ENCODE data around the gene USE1.

The USE1 gene

GRCh38 chr19:17244618-17245534, 29.7 kb downstream of the USE1 start:
- Histone ChIP-seq H3K27ac (replicated peaks) (0 out of 2 replicates have a peak overlapping the region, but pooled peaks have one; percentile 18), H3K27me3 (ENCODE audit: insufficient read depth, poor library complexity, severe bottlenecking) (no peaks in the 10 kb centered on the region), H3K4me3 (replicated peaks; ENCODE audit: insufficient read depth, low read length) (peak overlapping the region; percentile 67)
- TF ChIP-seq REST (IDR thresholded peaks at IDR 0.05; ENCODE audit: insufficient replicate concordance, low read depth) (no peak), GABPA (IDR thresholded peaks at IDR 0.05; ENCODE audit: low read depth) (no peak), POLR2AphosphoS5 (IDR thresholded peaks at IDR 0.05; ENCODE audit: low read depth) (no peak), SPI1 (IDR thresholded peaks at IDR 0.05; ENCODE audit: borderline replicate concordance, low read depth) (no peak)
- TF ChIP-seq, protein P1, sequence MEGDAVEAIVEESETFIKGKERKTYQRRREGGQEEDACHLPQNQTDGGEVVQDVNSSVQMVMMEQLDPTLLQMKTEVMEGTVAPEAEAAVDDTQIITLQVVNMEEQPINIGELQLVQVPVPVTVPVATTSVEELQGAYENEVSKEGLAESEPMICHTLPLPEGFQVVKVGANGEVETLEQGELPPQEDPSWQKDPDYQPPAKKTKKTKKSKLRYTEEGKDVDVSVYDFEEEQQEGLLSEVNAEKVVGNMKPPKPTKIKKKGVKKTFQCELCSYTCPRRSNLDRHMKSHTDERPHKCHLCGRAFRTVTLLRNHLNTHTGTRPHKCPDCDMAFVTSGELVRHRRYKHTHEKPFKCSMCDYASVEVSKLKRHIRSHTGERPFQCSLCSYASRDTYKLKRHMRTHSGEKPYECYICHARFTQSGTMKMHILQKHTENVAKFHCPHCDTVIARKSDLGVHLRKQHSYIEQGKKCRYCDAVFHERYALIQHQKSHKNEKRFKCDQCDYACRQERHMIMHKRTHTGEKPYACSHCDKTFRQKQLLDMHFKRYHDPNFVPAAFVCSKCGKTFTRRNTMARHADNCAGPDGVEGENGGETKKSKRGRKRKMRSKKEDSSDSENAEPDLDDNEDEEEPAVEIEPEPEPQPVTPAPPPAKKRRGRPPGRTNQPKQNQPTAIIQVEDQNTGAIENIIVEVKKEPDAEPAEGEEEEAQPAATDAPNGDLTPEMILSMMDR (IDR thresholded peaks at IDR 0.05; ENCODE audit: insufficient read depth, low read length): no peak
- DNase-seq (ENCODE audit: low read depth in 1 of 2, low spot score in 1 of 2): no peak

DNA sequence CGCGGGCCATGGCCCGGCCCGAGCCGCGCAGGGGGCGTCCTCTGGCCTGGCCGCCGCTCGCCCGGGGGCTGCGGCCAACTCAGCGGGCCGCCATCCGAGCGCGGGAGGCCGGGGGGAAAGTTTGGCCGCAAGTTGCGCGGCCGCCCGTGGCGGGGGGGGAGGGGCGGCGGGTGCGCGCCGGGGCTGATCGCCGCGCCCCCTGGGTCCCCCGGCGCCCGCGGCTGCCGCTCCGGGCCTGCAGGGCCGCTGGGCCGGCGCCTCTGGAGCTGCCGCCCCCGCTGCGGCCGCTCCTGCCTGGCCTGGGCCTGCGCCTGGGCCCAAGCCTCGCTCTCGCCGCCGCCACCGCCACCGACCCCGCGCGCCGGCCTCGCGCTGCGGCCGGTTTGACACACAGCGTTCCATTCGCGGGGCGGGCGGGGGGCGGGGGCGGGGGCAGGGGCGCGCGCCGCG, 30.4 kb downstream of the USE1 start, which contains the start of gene NR2F6:
Gene NR2F6, minus strand, starts transcription at position 385 of the 450 bp plus-strand sequence. CDS start 699 bp downstream, outside the sequence.
- no peak for DNase-seq (ENCODE audit: low read depth in 1 of 2, low spot score in 1 of 2)
- H3K27me3 ChIP-seq (ENCODE audit: insufficient read depth, poor library complexity, severe bottlenecking): no peaks in the 10 kb centered on the region
- TF ChIP-seq SPI1 (IDR thresholded peaks at IDR 0.05; ENCODE audit: borderline replicate concordance, low read depth): no peak
- peak within 1 kb of the TSS; percentile 67 for H3K4me3 ChIP-seq (replicated peaks; ENCODE audit: insufficient read depth, low read length)
- H3K27ac ChIP-seq (replicated peaks): peak within 1 kb of the TSS; percentile 95

GRCh38 chr19:17246681-17247425, 31.7 kb downstream of the USE1 start:
- Histone ChIP-seq H3K27ac (replicated peaks) (peak overlapping the region; percentile 95), H3K4me3 (replicated peaks; ENCODE audit: insufficient read depth, low read length) (peak overlapping the region; percentile 47), H3K27me3 (ENCODE audit: insufficient read depth, poor library complexity, severe bottlenecking) (no peaks in the 10 kb centered on the region)
- TF ChIP-seq REST (IDR thresholded peaks at IDR 0.05; ENCODE audit: insufficient replicate concordance, low read depth) (no peak), SPI1 (IDR thresholded peaks at IDR 0.05; ENCODE audit: borderline replicate concordance, low read depth) (no peak), GABPA (IDR thresholded peaks at IDR 0.05; ENCODE audit: low read depth) (no peak), POLR2AphosphoS5 (IDR thresholded peaks at IDR 0.05; ENCODE audit: low read depth) (no peak)
- TF ChIP-seq, protein P1 (IDR thresholded peaks at IDR 0.05; ENCODE audit: insufficient read depth, low read length): no peak
- no peak for DNase-seq (ENCODE audit: low read depth in 1 of 2, low spot score in 1 of 2)
